Glutamatergic neuron (in vitro differentiated cells): ENCODE data around the gene MRC2. TPM values are rescaled to one million over a fixed set of nuclear protein-coding genes. Genes with fewer than 3 reads are reported as not detected.

Source experiments
- DNase-seq: peaks from one replicate; pipeline ENCODE4 v3.0.0; 2022
- H3K27ac Mint-ChIP-seq: one replicate; pipeline ENCODE4 v1.8.0; 2020; ENCODE audit warnings: mild to moderate bottlenecking, mixed read lengths, inconsistent platforms; ENCODE audit not compliant: unreplicated experiment
- H3K27me3 Mint-ChIP-seq: one replicate; pipeline ENCODE4 v1.8.0; 2020; ENCODE audit warnings: mild to moderate bottlenecking, moderate library complexity, mixed read lengths, inconsistent platforms; ENCODE audit not compliant: unreplicated experiment
- H3K36me3 Mint-ChIP-seq: one replicate; pipeline ENCODE4 v1.8.0; 2020; ENCODE audit warnings: mild to moderate bottlenecking, mixed read lengths, inconsistent platforms; ENCODE audit not compliant: unreplicated experiment
- H3K4me1 Mint-ChIP-seq: one replicate; pipeline ENCODE4 v1.8.0; 2020; ENCODE audit warnings: mild to moderate bottlenecking, low read depth, mixed read lengths, inconsistent platforms; ENCODE audit not compliant: unreplicated experiment
- H3K4me3 Mint-ChIP-seq: one replicate; pipeline ENCODE4 v1.8.0; 2020; ENCODE audit warnings: mild to moderate bottlenecking, mixed read lengths, inconsistent platforms; ENCODE audit not compliant: unreplicated experiment
- H3K9me3 Mint-ChIP-seq: one replicate; pipeline ENCODE4 v1.8.0; 2020; ENCODE audit warnings: mild to moderate bottlenecking, moderate library complexity, mixed read lengths, inconsistent platforms; ENCODE audit not compliant: unreplicated experiment
- total RNA-seq: library from RNA; stranded (reverse); fragmentation: NEBNext Ultra II Directional; extraction: Animal tissue kit (Norgen Biotek cat#: 25700); gene quantifications from one replicate; pipeline ENCODE4 v1.2.1, GENCODE V29; 2021; ENCODE audit not compliant: unreplicated experiment
- TF ChIP-seq, protein P1 (sequence below): fragments of 200-600 bp; sonication (generic); IDR thresholded peaks from one replicate; pipeline ENCODE4 v1.5.0; 2021; ENCODE audit not compliant: partially characterized antibody, unreplicated experiment

Gene MRC2
- total RNA-seq, 1 donor from 2014 or later: 24.0 TPM

- Mint-ChIP-seq H3K27ac (no peak overlapping the region), H3K9me3 (no peaks in the 10 kb centered on the region), H3K36me3 (peaks cover 5% of the 10 kb centered on the region), H3K4me1 (peaks cover 1% of the 10 kb centered on the region), H3K4me3 (no peak overlapping the region), H3K27me3 (no peaks in the 10 kb centered on the region)
- DNase-seq: no peak
- TF ChIP-seq, protein P1, sequence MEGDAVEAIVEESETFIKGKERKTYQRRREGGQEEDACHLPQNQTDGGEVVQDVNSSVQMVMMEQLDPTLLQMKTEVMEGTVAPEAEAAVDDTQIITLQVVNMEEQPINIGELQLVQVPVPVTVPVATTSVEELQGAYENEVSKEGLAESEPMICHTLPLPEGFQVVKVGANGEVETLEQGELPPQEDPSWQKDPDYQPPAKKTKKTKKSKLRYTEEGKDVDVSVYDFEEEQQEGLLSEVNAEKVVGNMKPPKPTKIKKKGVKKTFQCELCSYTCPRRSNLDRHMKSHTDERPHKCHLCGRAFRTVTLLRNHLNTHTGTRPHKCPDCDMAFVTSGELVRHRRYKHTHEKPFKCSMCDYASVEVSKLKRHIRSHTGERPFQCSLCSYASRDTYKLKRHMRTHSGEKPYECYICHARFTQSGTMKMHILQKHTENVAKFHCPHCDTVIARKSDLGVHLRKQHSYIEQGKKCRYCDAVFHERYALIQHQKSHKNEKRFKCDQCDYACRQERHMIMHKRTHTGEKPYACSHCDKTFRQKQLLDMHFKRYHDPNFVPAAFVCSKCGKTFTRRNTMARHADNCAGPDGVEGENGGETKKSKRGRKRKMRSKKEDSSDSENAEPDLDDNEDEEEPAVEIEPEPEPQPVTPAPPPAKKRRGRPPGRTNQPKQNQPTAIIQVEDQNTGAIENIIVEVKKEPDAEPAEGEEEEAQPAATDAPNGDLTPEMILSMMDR: no peak
These were observed 48.9 kb downstream of the MRC2 start for GRCh38 chr17:62676231-62676943.

DNA sequence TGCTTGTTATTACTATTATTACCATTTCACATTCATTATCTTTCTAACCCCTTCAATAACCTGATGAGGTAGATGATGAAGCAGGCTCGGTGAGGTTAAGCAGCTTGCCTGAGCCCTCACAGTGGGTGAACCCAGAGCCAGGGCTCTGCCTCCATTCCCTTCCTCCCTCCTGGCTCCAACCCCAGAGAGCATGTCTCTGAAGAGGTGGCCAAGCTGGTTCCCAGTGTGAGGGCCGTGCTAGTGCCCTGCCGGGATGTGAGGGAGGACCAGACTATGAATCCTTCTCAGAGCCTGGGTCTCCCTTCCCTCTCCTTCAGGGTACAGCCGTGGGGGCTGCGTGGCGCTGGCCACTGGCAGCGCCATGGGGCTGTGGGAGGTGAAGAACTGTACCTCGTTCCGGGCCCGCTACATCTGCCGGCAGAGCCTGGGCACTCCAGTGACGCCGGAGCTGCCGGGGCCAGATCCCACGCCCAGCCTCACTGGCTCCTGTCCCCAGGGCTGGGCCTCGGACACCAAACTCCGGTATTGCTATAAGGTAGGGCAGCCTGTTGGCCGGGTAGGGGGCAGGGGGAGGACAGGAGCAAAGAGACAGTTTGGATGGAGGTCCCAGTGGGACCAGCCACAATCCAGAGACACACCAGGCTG, 49.6 kb downstream of the MRC2 start:
- Mint-ChIP-seq H3K36me3 (peaks cover 5% of the 10 kb centered on the region), H3K27me3 (no peaks in the 10 kb centered on the region), H3K4me3 (no peak overlapping the region), H3K27ac (no peak overlapping the region), H3K9me3 (no peaks in the 10 kb centered on the region), H3K4me1 (peaks cover 4% of the 10 kb centered on the region)
- DNase-seq: no peak
- TF ChIP-seq, protein P1: no peak

DNA sequence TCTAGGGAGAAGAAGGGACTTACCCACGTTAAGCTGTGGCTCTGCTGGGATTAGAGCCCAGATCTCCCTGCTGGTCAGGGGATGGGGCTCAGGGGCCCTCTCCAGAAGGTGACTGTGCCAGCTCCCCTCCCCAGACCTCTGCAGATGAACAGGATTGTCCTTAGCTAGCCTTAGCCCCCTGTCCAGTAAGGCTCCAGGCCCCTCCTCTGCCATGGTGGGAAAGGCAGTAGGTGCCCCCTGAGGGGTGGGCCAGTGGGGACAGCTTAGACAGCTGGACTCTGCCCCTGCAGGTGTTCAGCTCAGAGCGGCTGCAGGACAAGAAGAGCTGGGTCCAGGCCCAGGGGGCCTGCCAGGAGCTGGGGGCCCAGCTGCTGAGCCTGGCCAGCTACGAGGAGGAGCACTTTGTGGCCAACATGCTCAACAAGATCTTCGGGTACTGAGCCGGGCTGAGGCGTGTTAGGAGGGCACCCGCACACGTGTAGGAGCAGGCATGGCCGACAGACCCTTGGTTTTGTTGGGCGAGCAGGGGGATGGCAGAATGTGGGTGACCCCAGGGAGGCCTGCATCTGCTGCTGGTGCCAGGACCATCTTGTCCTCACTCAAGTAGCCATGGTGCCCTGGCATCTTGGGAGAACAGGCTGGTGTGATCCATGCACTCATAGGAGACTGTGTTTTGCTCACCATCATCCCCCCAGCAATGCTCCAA, 50.9 kb downstream of the MRC2 start:
- H3K27ac Mint-ChIP-seq: no peak overlapping the region
- H3K4me3 Mint-ChIP-seq: no peak overlapping the region
- H3K36me3 Mint-ChIP-seq: peaks cover 5% of the 10 kb centered on the region
- DNase-seq: no peak
- TF ChIP-seq, protein P1: no peak
- peaks cover 4% of the 10 kb centered on the region for H3K4me1 Mint-ChIP-seq
- H3K9me3 Mint-ChIP-seq: no peaks in the 10 kb centered on the region
- H3K27me3 Mint-ChIP-seq: no peaks in the 10 kb centered on the region

DNA sequence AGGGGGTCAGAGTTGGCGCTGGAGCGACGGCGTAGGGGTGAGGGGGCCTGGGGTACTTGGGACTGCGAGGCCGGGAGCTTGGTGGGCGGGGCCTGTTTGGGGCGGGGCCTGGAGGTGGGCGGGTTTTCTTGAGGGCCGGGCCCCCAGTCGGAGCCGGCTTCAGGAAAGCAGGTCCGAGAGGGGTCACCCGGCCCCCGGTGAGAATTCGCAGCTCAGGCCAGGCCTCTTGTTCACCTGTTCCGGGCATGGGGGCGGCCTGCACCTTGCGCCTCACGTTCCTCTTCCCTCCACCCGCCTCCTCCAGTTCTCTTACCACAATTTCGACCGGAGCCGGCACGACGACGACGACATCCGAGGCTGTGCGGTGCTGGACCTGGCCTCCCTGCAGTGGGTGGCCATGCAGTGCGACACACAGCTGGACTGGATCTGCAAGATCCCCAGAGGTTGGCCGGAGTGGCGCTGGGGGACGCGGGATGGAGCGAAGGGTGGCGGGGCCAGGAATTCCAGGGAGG, 52.5 kb downstream of the MRC2 start:
- Mint-ChIP-seq H3K9me3 (no peaks in the 10 kb centered on the region), H3K4me1 (peaks cover 4% of the 10 kb centered on the region), H3K27me3 (no peaks in the 10 kb centered on the region), H3K4me3 (no peak overlapping the region), H3K27ac (no peak overlapping the region), H3K36me3 (peaks cover 5% of the 10 kb centered on the region)
- DNase-seq: no peak
- TF ChIP-seq, protein P1: no peak
